GM23248 (cell line): ENCODE results near the gene EBLN1. TPM values are rescaled to one million over a fixed set of nuclear protein-coding genes. Genes with fewer than 3 reads are reported as not detected.
A peak's percentile ranks its signal among the peaks of the same experiment; 100 is the strongest.

Experiments
- DNase-seq: peaks from one replicate; pipeline ENCODE4 v3.0.0-alpha.2; 2015
- H2AFZ ChIP-seq: fragments of 200-600 bp; sonication (generic); 2 replicates; pipeline ENCODE4 v1.6.1; 2016; ENCODE audit warnings: antibody characterized with exemption
- H3F3A ChIP-seq: fragments of 200-600 bp; sonication (generic); 2 replicates; pipeline ENCODE4 v1.6.1; 2016; ENCODE audit warnings: mild to moderate bottlenecking, antibody characterized with exemption, mixed run types; ENCODE audit not compliant: insufficient read depth
- H3K27ac ChIP-seq: fragments of 200-600 bp; sonication (generic); 2 replicates; pipeline ENCODE4 v1.5.1; 2016; ENCODE audit warnings: mild to moderate bottlenecking
- H3K27me3 ChIP-seq: fragments of 200-600 bp; sonication (generic); replicated peaks from 2 replicates; pipeline ENCODE4 v1.6.1; 2016; ENCODE audit warnings: mild to moderate bottlenecking; ENCODE audit not compliant: insufficient read depth
- H3K36me3 ChIP-seq: fragments of 200-600 bp; sonication (generic); 2 replicates; pipeline ENCODE4 v1.6.1; 2016; ENCODE audit warnings: low read depth, mild to moderate bottlenecking
- H3K4me1 ChIP-seq: fragments of 200-600 bp; sonication (generic); 2 replicates; pipeline ENCODE4 v1.6.1; 2016; ENCODE audit warnings: mild to moderate bottlenecking; ENCODE audit not compliant: insufficient read depth
- H3K4me2 ChIP-seq: fragments of 200-600 bp; sonication (generic); one replicate; pipeline ENCODE4 v1.6.1; 2016; ENCODE audit warnings: mild to moderate bottlenecking; ENCODE audit not compliant: unreplicated experiment
- H3K4me3 ChIP-seq: fragments of 200-600 bp; sonication (generic); 2 replicates; pipeline ENCODE4 v1.5.1; 2016; ENCODE audit warnings: mild to moderate bottlenecking
- H3K79me2 ChIP-seq: fragments of 200-600 bp; sonication (generic); 2 replicates; pipeline ENCODE4 v1.6.1; 2016; ENCODE audit warnings: mild to moderate bottlenecking; ENCODE audit not compliant: insufficient read depth
- H3K9ac ChIP-seq: fragments of 200-600 bp; sonication (generic); 2 replicates; pipeline ENCODE4 v1.6.1; 2016; ENCODE audit warnings: mild to moderate bottlenecking
- H3K9me2 ChIP-seq: fragments of 200-600 bp; sonication (generic); 2 replicates; pipeline ENCODE4 v1.6.1; 2016; ENCODE audit warnings: mixed run types, mild to moderate bottlenecking, moderate library complexity; ENCODE audit not compliant: insufficient read depth
- H3K9me3 ChIP-seq: fragments of 200-600 bp; sonication (generic); one replicate; pipeline ENCODE4 v1.6.1; 2017; ENCODE audit warnings: low read depth
- H4K20me1 ChIP-seq: fragments of 200-600 bp; sonication (generic); 2 replicates; pipeline ENCODE4 v1.6.0; 2016; ENCODE audit not compliant: insufficient read depth
- EZH2 ChIP-seq: fragments of 200-600 bp; sonication (generic); IDR thresholded peaks from 2 replicates; pipeline ENCODE4 v1.6.1; 2018; ENCODE audit warnings: antibody characterized with exemption, mild to moderate bottlenecking; ENCODE audit not compliant: insufficient read depth, poor library complexity, severe bottlenecking
- EZH2phosphoT487 ChIP-seq: fragments of 200-600 bp; sonication (generic); IDR thresholded peaks from 2 replicates; pipeline ENCODE4 v1.6.1; 2018; ENCODE audit warnings: antibody characterized with exemption, moderate library complexity, mild to moderate bottlenecking, low read depth; ENCODE audit not compliant: insufficient read depth
- WGBS, 2 experiments: methylation state at CpG; one replicate each; pipeline ENCODE4 v1.1.6; 2015 to 2017; ENCODE audit warnings: low lambda C conversion rate in 2 of 2, low coverage in 1 of 2; ENCODE audit errors: missing lambda C conversion rate in 2 of 2; 5-methylcytosine and 5-hydroxymethylcytosine counted together
- in situ Hi-C: fragments of 300-500 bp; cut with MboI; formaldehyde crosslinking; loops from 2 replicates; pipeline ENCODE4 v1.15.0; 2020
- polyA plus RNA-seq: library from polyadenylated mRNA; unstranded; fragments of >200 nt; fragmentation: Nextera tagmentation; extraction: Ambion mirVana; gene quantifications from 2 replicates; pipeline ENCODE4 v1.2.1, GENCODE V29; 2016
- total RNA-seq: library from RNA; depleted of rRNA; stranded (reverse); fragments of >200 nt; shearing (Covaris generic); gene quantifications from 2 replicates; pipeline ENCODE4 v1.2.3, GENCODE V29; 2014

The EBLN1 gene
- total and polyA plus RNA-seq, 2 experiments from 2014 or later: not detected

GRCh38 chr10:22228167-22228938, 10.5 kb upstream of the EBLN1 start:
- Histone ChIP-seq H3K9me2 (no peaks in the 10 kb centered on the region), H3K27me3 (no peaks in the 10 kb centered on the region), H3K4me2 (peak overlapping the region; percentile 96), H3K9ac (peak overlapping the region; percentile 84), H3K36me3 (no peaks in the 10 kb centered on the region), H4K20me1 (no peaks in the 10 kb centered on the region), H3K79me2 (no peaks in the 10 kb centered on the region), H3K9me3 (no peaks in the 10 kb centered on the region), H2AFZ (peak overlapping the region; percentile 93), H3K4me1 (no peaks in the 10 kb centered on the region), H3F3A (peaks cover 15% of the 10 kb centered on the region), H3K27ac (peak overlapping the region; percentile 86), H3K4me3 (peak overlapping the region; percentile 85)
- no peak for DNase-seq
- TF ChIP-seq EZH2phosphoT487 (no peak), EZH2 (no peak)
- 33 to 34% methylated on average over 9 of the region's 9 CpGs for WGBS, 2 experiments
- in situ Hi-C loops: loop anchor here (25.0 kb wide), 2 partner anchors 716 to 759 kb away; no protein-coding TSS in a partner anchor

GRCh38 chr10:22226599-22226998, 8.8 kb upstream of the EBLN1 start:
- DNase-seq: no peak
- H3K4me3 ChIP-seq: no peak overlapping the region
- H4K20me1 ChIP-seq: no peaks in the 10 kb centered on the region
- H2AFZ ChIP-seq: no peak overlapping the region
- H3F3A ChIP-seq: peaks cover 15% of the 10 kb centered on the region
- no peaks in the 10 kb centered on the region for H3K9me3 ChIP-seq
- TF ChIP-seq EZH2 (no peak), EZH2phosphoT487 (no peak)
- no peak overlapping the region for H3K4me2 ChIP-seq
- H3K9me2 ChIP-seq: no peaks in the 10 kb centered on the region
- no peaks in the 10 kb centered on the region for H3K27me3 ChIP-seq
- no peak overlapping the region for H3K9ac ChIP-seq
- 73 to 83% methylated on average over 2 of the region's 2 CpGs for WGBS, 2 experiments
- no peaks in the 10 kb centered on the region for H3K79me2 ChIP-seq
- no peaks in the 10 kb centered on the region for H3K36me3 ChIP-seq
- no peak overlapping the region for H3K27ac ChIP-seq
- no peaks in the 10 kb centered on the region for H3K4me1 ChIP-seq
- in situ Hi-C loops: loop anchor here (25.0 kb wide), 2 partner anchors 714 to 761 kb away; no protein-coding TSS in a partner anchor

GRCh38 chr10:22222236-22223190, 4.7 kb upstream of the EBLN1 start:
- Histone ChIP-seq H3F3A (no peaks in the 10 kb centered on the region), H3K9me3 (no peaks in the 10 kb centered on the region), H3K9ac (no peak overlapping the region), H3K9me2 (no peaks in the 10 kb centered on the region), H4K20me1 (no peaks in the 10 kb centered on the region), H3K4me2 (no peak overlapping the region), H3K27ac (no peak overlapping the region), H3K4me3 (no peak overlapping the region), H3K79me2 (no peaks in the 10 kb centered on the region), H2AFZ (no peak overlapping the region), H3K4me1 (no peaks in the 10 kb centered on the region), H3K36me3 (no peaks in the 10 kb centered on the region), H3K27me3 (no peaks in the 10 kb centered on the region)
- DNase-seq: no peak
- 74% methylated on average over 5 of the region's 5 CpGs for WGBS, 2 experiments
- in situ Hi-C loops: no loop called here
- TF ChIP-seq EZH2phosphoT487: no peak

GRCh38 chr10:22219308-22219707, 1.5 kb upstream of the EBLN1 start:
- Histone ChIP-seq H4K20me1 (no peaks in the 10 kb centered on the region), H3K9me3 (no peaks in the 10 kb centered on the region), H3K27ac (no peak overlapping the region), H3K9ac (no peak overlapping the region), H3F3A (no peaks in the 10 kb centered on the region), H3K9me2 (no peaks in the 10 kb centered on the region), H3K4me3 (no peak overlapping the region), H3K27me3 (no peaks in the 10 kb centered on the region), H2AFZ (no peak overlapping the region), H3K4me2 (no peak overlapping the region), H3K79me2 (no peaks in the 10 kb centered on the region), H3K4me1 (no peaks in the 10 kb centered on the region), H3K36me3 (no peaks in the 10 kb centered on the region)
- peak; percentile 60 for DNase-seq
- no peak for TF ChIP-seq EZH2
- in situ Hi-C loops: no loop called here
- 4 to 5% methylated on average over 1 of the region's 1 CpG for WGBS, 2 experiments
